ENCODE data around the gene RAB40AL. TPM values are rescaled to one million over a fixed set of nuclear protein-coding genes. Genes with fewer than 3 reads are reported as not detected.

The RAB40AL gene
- total RNA-seq, 2 experiments from 2014 or later, result 0.30 TPM; not detected in 1

Other genes with a start within 250 kb of the RAB40AL start
- 1 to 10 TPM; 2.1 to 2.5 TPM for gene GPRASP2, start 224.8 kb upstream of the RAB40AL start, total RNA-seq
- gene GPRASP3, start 216.5 kb upstream of the RAB40AL start, total RNA-seq, result under 1 TPM; 0.94 to 0.95 TPM
- gene BEX1, start 126.9 kb downstream of the RAB40AL start, total RNA-seq, result 1 to 10 TPM; 1.0 to 2.2 TPM
- gene NXF3, start 155.9 kb downstream of the RAB40AL start, total RNA-seq, result not detected